Fibroblast of mammary gland (primary cell): ENCODE measurements around the gene S100A14.
"Not testable (repeated sequence)": the region's sequence is repeated elsewhere in the genome, so short reads cannot be mapped to it uniquely, and the experiment has no call there.

Source experiments
- DNase-seq: peaks from one replicate; pipeline ENCODE4 v3.0.0-alpha.2; 2010; ENCODE audit warnings: low read depth
- H3K4me3 ChIP-seq: 2 replicates; pipeline ENCODE4 v1.5.1; 2011; ENCODE audit warnings: low read depth, mild to moderate bottlenecking, low read length, moderate library complexity; ENCODE audit not compliant: control insufficient read depth
- TF ChIP-seq, protein P1 (sequence below): conservative IDR thresholded peaks from 2 replicates; pipeline ENCODE4 v1.5.1; 2011; ENCODE audit warnings: low read depth, low read length, inconsistent platforms; ENCODE audit not compliant: control insufficient read depth, insufficient read depth

The S100A14 gene

GRCh38 chr1:153640861-153641260, 24.7 kb upstream of the S100A14 start:
- TF ChIP-seq, protein P1, sequence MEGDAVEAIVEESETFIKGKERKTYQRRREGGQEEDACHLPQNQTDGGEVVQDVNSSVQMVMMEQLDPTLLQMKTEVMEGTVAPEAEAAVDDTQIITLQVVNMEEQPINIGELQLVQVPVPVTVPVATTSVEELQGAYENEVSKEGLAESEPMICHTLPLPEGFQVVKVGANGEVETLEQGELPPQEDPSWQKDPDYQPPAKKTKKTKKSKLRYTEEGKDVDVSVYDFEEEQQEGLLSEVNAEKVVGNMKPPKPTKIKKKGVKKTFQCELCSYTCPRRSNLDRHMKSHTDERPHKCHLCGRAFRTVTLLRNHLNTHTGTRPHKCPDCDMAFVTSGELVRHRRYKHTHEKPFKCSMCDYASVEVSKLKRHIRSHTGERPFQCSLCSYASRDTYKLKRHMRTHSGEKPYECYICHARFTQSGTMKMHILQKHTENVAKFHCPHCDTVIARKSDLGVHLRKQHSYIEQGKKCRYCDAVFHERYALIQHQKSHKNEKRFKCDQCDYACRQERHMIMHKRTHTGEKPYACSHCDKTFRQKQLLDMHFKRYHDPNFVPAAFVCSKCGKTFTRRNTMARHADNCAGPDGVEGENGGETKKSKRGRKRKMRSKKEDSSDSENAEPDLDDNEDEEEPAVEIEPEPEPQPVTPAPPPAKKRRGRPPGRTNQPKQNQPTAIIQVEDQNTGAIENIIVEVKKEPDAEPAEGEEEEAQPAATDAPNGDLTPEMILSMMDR = no peak
- no peak for DNase-seq
- H3K4me3 ChIP-seq = no peak overlapping the region

DNA sequence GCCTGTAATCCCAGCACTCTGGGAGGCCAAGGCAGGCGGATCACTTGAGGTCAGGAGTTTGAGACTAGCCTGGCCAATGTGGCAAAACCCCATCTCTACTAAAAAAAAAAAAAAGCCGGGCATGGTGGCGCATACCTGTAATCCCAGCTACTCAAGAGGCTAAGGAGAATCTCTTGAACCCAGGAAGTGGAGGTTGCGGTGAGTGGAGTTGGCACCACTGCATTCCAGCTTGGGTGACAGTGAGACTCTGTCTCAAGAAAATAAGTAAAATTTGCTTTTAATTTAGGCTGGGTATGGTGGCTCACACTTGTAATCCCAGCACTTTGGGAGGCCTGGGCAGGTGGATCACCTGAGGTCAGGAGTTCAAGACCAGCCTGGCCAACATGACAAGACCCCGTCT, 24.1 kb upstream of the S100A14 start:
- H3K4me3 ChIP-seq, DNase-seq: not testable (repeated sequence)

DNA sequence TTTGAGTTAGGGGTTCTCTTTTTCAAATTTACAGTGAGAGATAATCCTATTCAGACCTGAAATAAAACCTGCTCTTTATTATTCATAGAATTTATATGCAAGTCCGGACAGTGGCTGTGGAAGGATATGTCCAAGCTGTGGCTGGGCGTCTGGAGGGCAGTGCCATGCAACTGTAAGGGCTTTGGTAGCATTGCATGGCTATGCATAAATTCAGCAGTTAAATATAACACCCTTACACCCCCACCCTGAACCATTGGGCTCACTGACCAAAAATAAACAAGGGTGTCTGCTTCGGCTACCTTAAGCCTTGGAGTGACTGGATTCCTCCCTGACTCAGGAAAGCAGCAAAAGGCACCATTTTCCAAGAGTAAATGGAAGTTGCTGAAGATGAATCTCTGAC, 23.2 kb upstream of the S100A14 start:
- DNase-seq = no peak
- TF ChIP-seq, protein P1 = no peak
- H3K4me3 ChIP-seq = no peak overlapping the region

DNA sequence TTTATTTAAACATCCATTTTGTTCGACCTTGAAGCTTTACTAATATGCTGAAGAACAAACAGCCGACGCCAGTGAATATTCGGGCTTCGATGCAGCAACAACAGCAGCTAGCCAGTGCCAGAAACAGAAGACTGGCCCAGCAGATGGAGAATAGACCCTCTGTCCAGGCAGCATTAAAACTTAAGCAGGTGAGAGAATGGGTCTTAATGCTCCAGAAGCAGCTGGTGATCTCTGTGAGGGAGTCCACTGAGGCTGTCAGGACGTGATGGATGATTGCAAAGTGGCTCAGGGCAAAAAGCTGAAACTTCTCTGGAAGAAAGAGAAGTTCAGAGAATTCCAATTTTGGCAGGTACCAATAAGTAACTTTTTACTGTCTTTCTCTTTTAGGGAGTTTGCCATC, 22.1 kb upstream of the S100A14 start:
- TF ChIP-seq, protein P1 = no peak
- no peak overlapping the region for H3K4me3 ChIP-seq
- DNase-seq = no peak

- TF ChIP-seq, protein P1 = no peak
These were observed 20.2 kb upstream of the S100A14 start for GRCh38 chr1:153636312-153636711.

DNA sequence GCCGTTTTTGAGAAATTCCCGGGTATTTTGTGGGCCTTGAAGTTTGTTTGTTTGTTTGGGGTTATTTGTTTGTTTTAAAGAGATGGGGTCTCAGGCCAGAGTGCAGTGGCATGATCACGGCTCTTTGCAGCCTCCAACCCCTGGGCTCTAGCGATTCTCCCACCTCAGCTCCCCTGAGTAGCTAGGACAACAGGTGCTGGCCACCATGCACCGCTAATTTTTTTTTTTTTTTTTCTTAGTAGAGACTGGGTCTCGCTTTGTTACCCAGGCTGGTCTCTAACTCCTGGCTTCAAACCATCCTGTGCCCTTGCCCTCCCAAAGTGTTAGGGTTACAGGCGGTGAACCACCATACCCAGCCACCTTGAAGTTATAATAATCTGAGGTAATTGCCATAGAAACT, 19.7 kb upstream of the S100A14 start:
- TF ChIP-seq, protein P1 = no peak
- no peak for DNase-seq
- peak overlapping the region; percentile 99 for H3K4me3 ChIP-seq

More at GRCh38 chr1:153636312-153636711, 20.2 kb upstream of the S100A14 start:
- no peak overlapping the region for H3K4me3 ChIP-seq
- no peak for DNase-seq

DNA sequence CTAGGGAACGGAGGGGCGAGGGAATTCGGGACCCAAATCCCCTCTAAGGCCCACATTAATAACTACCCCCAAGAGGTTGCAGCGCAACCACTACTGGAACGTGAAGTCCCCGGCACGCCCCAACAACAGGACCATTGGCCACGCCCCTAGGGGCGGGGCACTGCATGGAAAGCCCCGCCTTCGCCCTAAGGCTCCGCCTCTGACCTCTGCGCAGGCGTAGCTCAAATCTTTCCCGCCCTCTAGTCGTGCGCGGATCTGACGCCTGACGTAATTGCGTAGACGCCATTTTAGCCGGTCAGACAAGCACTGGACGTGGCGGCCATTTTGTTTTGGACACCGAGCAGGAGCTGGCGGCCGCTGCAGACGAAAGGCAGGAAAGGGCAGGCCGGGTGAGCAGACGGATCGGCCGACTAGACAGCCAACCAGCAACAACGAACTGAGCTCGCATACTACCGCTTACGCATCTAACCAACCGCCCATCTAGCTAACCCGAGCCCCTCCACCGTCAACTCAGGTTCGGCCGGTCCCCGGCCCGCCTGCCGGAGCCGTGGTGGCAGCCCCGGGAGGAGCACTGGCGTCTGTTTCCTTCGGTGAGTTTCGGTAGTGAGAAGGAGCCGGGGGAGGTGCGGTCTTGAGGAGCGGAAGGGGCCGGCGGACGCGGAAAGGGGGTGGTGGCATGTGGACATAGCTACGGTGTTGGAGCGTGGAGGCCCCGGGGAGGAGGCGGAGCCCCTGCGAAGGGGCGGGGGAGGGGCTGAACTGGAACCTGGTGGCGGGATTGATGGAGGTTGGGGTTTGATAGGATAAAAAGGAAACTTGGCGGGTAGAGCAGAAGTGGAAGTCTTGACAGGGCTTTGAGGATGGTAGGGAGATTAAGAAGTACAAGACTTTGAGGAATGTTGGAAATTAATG, 17.9 kb upstream of the S100A14 start, which contains the start of gene CHTOP:
Gene CHTOP (plus strand): TSS at position 313 of the 912 bp plus-strand sequence. CDS start 2,523 bp downstream, outside the sequence.
- TF ChIP-seq, protein P1 = no peak
- peak; percentile 99 for DNase-seq
- peak within 1 kb of the TSS; percentile 99 for H3K4me3 ChIP-seq
